ENCODE measurements around the gene EFNA4. TPM values are rescaled to one million over a fixed set of nuclear protein-coding genes. Genes with fewer than 3 reads are reported as not detected.

Gene EFNA4
- total RNA-seq, 1 experiment from 2014 or later, result 8.0 TPM

DNA sequence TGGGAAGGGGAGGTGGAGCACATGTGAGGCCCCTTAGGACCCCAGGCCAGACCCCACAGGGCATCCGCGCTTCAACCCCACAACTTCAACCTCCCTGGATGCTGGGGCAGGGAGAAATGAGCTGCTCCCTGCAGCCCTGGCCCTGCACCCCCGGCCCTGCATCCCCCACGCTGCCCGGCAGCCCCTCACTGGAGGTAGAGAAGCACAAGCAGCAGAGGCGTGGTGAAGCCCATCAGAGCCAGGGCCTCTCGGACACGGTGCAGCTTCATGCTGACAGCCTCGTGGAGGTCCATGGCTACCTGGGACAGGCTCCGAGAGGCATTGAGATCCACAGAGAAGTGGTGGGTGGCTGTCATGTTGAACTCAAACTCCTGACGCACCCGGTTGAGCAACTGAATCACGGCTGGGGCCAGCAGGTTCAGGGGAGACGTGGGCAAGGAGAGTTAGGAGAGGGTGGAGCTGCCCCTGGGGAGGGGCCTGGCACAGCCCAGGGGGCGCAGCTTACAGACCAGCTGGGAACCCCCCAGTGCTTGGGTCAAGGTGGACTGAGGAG, 33.2 kb upstream of the EFNA4 start:
- intact Hi-C loops (cut with micrococcal nuclease; ENCODE audit: unreplicated experiment), result no loop called here
- DNase-seq (ENCODE audit: low read depth, low spot score) (no peak), ATAC-seq (no peak)
- no TSS peak for BruUV-seq (replicated peaks)
- Histone ChIP-seq H3K27ac (ENCODE audit: low read length) (no peak overlapping the region), H3K4me1 (ENCODE audit: control insufficient read depth, insufficient read depth, low read length) (no peaks in the 10 kb centered on the region), H3K27me3 (ENCODE audit: control insufficient read depth, insufficient read depth, low read length) (no peaks in the 10 kb centered on the region), H3K36me3 (ENCODE audit: control insufficient read depth, insufficient read depth, low read length) (no peaks in the 10 kb centered on the region), H3K9me3 (ENCODE audit: control insufficient read depth, insufficient read depth, low read depth, low read length) (no peaks in the 10 kb centered on the region), H3K4me3 (ENCODE audit: low read depth in 2 of 2, low read length in 2 of 2) (no peak overlapping the region)
- in situ Hi-C loops (cut with HindIII; ENCODE audit: low pct_unique_long_range_greater_than_20kb, low sequenced_read_pairs), result no loop called here
- no peak for TF ChIP-seq POLR2AphosphoS5 (IDR thresholded peaks at IDR 0.05; ENCODE audit: low read depth, low read length)
- TF ChIP-seq REST (IDR thresholded peaks at IDR 0.05; ENCODE audit: insufficient read depth in 1 of 2, low read depth in 2 of 2, low read length in 1 of 2), result no peak
- TF ChIP-seq SIN3A (IDR thresholded peaks at IDR 0.05; ENCODE audit: borderline replicate concordance, insufficient read depth, low read depth, low read length), result no peak
- no peak for TF ChIP-seq TCF7L2 (IDR thresholded peaks at IDR 0.05; ENCODE audit: low read depth, low read length)
- TF ChIP-seq CTCF (IDR thresholded peaks at IDR 0.05), result no peak
- POLR2A ChIA-PET, result no interaction called here
- CTCF ChIA-PET, result no interaction called here

DNA sequence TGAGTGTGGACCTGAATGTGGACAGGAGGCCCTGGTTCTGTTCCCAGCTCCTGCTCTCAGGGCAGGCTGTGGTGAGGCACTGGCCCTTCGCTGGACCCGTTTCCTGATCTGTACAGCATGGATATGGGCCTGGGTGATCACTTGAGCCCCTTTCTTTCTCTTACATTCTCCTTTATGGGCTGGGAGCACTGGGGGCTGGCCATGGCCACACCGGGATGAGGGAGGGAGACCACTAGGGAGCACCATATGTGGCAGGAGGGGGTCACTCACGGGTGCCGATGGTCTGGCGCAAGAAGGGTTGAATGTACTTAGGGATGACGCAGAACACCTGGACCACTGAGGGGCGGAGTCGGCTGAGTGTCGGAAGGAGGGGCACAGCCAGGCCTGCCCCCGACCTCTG, 32.6 kb upstream of the EFNA4 start:
- in situ Hi-C loops (cut with HindIII; ENCODE audit: low pct_unique_long_range_greater_than_20kb, low sequenced_read_pairs) (no loop called here), intact Hi-C loops (cut with micrococcal nuclease; ENCODE audit: unreplicated experiment) (no loop called here)
- TF ChIP-seq REST (IDR thresholded peaks at IDR 0.05; ENCODE audit: insufficient read depth in 1 of 2, low read depth in 2 of 2, low read length in 1 of 2) (no peak), POLR2AphosphoS5 (IDR thresholded peaks at IDR 0.05; ENCODE audit: low read depth, low read length) (no peak), SIN3A (IDR thresholded peaks at IDR 0.05; ENCODE audit: borderline replicate concordance, insufficient read depth, low read depth, low read length) (no peak), TCF7L2 (IDR thresholded peaks at IDR 0.05; ENCODE audit: low read depth, low read length) (no peak), CTCF (IDR thresholded peaks at IDR 0.05) (no peak)
- H3K27me3 ChIP-seq (ENCODE audit: control insufficient read depth, insufficient read depth, low read length), result no peaks in the 10 kb centered on the region
- H3K4me3 ChIP-seq (ENCODE audit: low read depth in 2 of 2, low read length in 2 of 2), result no peak overlapping the region
- POLR2A ChIA-PET, result no interaction called here
- H3K4me1 ChIP-seq (ENCODE audit: control insufficient read depth, insufficient read depth, low read length), result no peaks in the 10 kb centered on the region
- ATAC-seq (peak; percentile 26; the same call in 1 of the 2 replicates), DNase-seq (ENCODE audit: low read depth, low spot score) (no peak)
- no peaks in the 10 kb centered on the region for H3K9me3 ChIP-seq (ENCODE audit: control insufficient read depth, insufficient read depth, low read depth, low read length)
- H3K36me3 ChIP-seq (ENCODE audit: control insufficient read depth, insufficient read depth, low read length), result no peaks in the 10 kb centered on the region
- H3K27ac ChIP-seq (ENCODE audit: low read length), result no peak overlapping the region
- BruUV-seq (replicated peaks), result no TSS peak
- CTCF ChIA-PET, result interaction anchor here (0.6 kb wide), 1 partner anchor 471 kb away, joined by 3 read pairs; no protein-coding TSS in a partner anchor
